Mesendoderm (in vitro differentiated cells): ENCODE results near the gene AHNAK2.

ENCODE experiments used
- DNase-seq: peaks from one replicate; pipeline ENCODE4 v3.0.0; 2013
- H2AK5ac ChIP-seq: 2 replicates; pipeline ENCODE4 v1.6.1; 2013; ENCODE audit warnings: low read length, inconsistent platforms
- H2BK120ac ChIP-seq: 2 replicates; pipeline ENCODE4 v1.6.1; 2013; ENCODE audit warnings: low read depth, mild to moderate bottlenecking, low read length, moderate library complexity, mixed read lengths
- H2BK15ac ChIP-seq: replicated peaks from 2 replicates; pipeline ENCODE4 v1.6.1; 2013; ENCODE audit warnings: low read depth, mild to moderate bottlenecking, moderate library complexity
- H2BK5ac ChIP-seq: 2 replicates; pipeline ENCODE4 v1.6.1; 2013; ENCODE audit warnings: low read length, inconsistent platforms
- H3K18ac ChIP-seq: 2 replicates; pipeline ENCODE4 v1.6.1; 2013; ENCODE audit warnings: mild to moderate bottlenecking, low read length, mixed read lengths
- H3K23ac ChIP-seq: one replicate; pipeline ENCODE4 v1.6.1; 2013; ENCODE audit warnings: low read length
- H3K27ac ChIP-seq: 2 replicates; pipeline ENCODE4 v1.5.1; 2013; ENCODE audit warnings: low read depth, mild to moderate bottlenecking, inconsistent platforms, low read length, moderate library complexity
- H3K27me3 ChIP-seq: 2 replicates; pipeline ENCODE4 v1.6.1; 2013; ENCODE audit warnings: low read length, control low read depth, mild to moderate bottlenecking, inconsistent platforms; ENCODE audit not compliant: insufficient read depth, poor library complexity
- H3K36me3 ChIP-seq: 2 replicates; pipeline ENCODE4 v1.6.1; 2013; ENCODE audit warnings: low read length, inconsistent platforms; ENCODE audit not compliant: control insufficient read depth, insufficient read depth
- H3K4ac ChIP-seq: one replicate; pipeline ENCODE4 v1.6.1; 2013; ENCODE audit warnings: low read depth, mild to moderate bottlenecking, low read length, moderate library complexity
- H3K4me1 ChIP-seq: 2 replicates; pipeline ENCODE4 v1.6.1; 2013; ENCODE audit warnings: low read depth, low read length, inconsistent platforms; ENCODE audit not compliant: control insufficient read depth
- H3K4me2 ChIP-seq: 2 replicates; pipeline ENCODE4 v1.6.1; 2013; ENCODE audit warnings: low read length
- H3K4me3 ChIP-seq: 2 replicates; pipeline ENCODE4 v1.5.1; 2013; ENCODE audit warnings: mild to moderate bottlenecking, low read length
- H3K56ac ChIP-seq: one replicate; pipeline ENCODE4 v1.6.1; 2013; ENCODE audit warnings: low read length
- H3K79me1 ChIP-seq: 2 replicates; pipeline ENCODE4 v1.6.1; 2013; ENCODE audit warnings: low read length, inconsistent platforms
- H3K79me2 ChIP-seq: 2 replicates; pipeline ENCODE4 v1.6.1; 2013; ENCODE audit warnings: mild to moderate bottlenecking, low read length; ENCODE audit not compliant: control insufficient read depth, insufficient read depth
- H3K9ac ChIP-seq: 2 replicates; pipeline ENCODE4 v1.6.1; 2013; ENCODE audit warnings: low read length, inconsistent platforms
- H4K5ac ChIP-seq: one replicate; pipeline ENCODE4 v1.6.1; 2013; ENCODE audit warnings: low read length
- H4K8ac ChIP-seq: one replicate; pipeline ENCODE4 v1.6.1; 2013; ENCODE audit warnings: low read depth, mild to moderate bottlenecking, control low read depth, low read length, moderate library complexity
- WGBS: extraction: QIAGEN DNeasy Blood & Tissue Kit; methylation state at CpG from one replicate; pipeline ENCODE4 v1.1.7; 2013; ENCODE audit warnings: low lambda C conversion rate, missing lambda C conversion rate; ENCODE audit not compliant: insufficient coverage; ENCODE audit errors: extremely low coverage; 5-methylcytosine and 5-hydroxymethylcytosine counted together

Gene AHNAK2

DNA sequence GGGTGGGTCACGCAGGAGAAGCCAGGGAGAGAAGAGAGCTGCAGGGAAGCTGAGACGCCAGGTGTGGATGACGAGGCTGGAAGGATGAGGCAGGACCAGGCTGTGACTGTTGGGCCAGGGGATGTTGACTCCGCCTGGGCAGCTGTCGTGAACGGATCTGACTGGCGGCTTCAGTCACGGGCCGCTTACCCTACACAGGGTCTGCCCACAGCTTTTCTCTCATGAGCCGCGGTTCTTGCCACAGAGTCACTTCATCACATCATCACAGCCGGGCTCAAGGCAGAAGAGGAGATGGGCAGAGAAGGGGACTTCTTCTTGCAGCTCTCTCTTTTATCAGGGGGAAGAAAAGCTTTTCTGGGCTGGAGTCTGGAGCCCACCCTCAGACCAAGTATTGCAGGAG is 15.1 kb upstream of the AHNAK2 start:
- no peaks in the 10 kb centered on the region for H3K79me2 ChIP-seq
- H3K4ac ChIP-seq, result no peak overlapping the region
- no peak overlapping the region for H2AK5ac ChIP-seq
- no peak overlapping the region for H3K4me2 ChIP-seq
- H3K18ac ChIP-seq, result no peak overlapping the region
- no peak overlapping the region for H2BK120ac ChIP-seq
- H3K9ac ChIP-seq, result no peak overlapping the region
- no CpG with 5 or more reads among the region's 12 CpGs for WGBS
- H4K5ac ChIP-seq, result no peak overlapping the region
- no peak overlapping the region for H2BK15ac ChIP-seq
- H3K27me3 ChIP-seq, result no peaks in the 10 kb centered on the region
- H3K4me1 ChIP-seq, result no peaks in the 10 kb centered on the region
- no peak overlapping the region for H4K8ac ChIP-seq
- H3K4me3 ChIP-seq, result no peak overlapping the region
- no peak overlapping the region for H3K56ac ChIP-seq
- H3K36me3 ChIP-seq, result no peaks in the 10 kb centered on the region
- H3K27ac ChIP-seq, result no peak overlapping the region
- no peak overlapping the region for H3K23ac ChIP-seq
- no peak overlapping the region for H2BK5ac ChIP-seq
- no peak for DNase-seq
- no peaks in the 10 kb centered on the region for H3K79me1 ChIP-seq

DNA sequence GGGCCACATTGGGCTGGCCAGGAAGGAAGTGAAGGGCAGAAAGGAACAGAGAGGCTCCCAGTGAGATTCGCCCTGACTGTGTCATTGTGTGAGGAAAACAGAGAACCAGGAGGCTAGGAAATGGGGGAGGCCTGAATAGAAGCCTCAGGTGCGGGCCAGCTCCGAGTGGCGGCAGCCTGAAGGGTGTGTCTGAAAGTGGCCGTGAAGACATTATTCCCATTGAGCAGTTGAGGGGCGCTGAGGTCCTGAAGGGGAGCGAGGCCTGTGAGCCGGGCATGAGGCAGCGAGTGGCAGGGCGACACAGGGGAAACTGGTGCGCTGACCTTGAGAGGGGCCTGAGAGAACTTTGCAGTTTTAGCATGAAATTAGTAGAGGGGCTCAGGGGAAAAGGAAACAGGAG is 14.3 kb upstream of the AHNAK2 start:
- no peak overlapping the region for H3K18ac ChIP-seq
- no peak overlapping the region for H2BK120ac ChIP-seq
- no CpG with 5 or more reads among the region's 11 CpGs for WGBS
- no peak overlapping the region for H4K8ac ChIP-seq
- no peak overlapping the region for H4K5ac ChIP-seq
- no peak overlapping the region for H3K4me3 ChIP-seq
- no peak overlapping the region for H3K4ac ChIP-seq
- H3K79me2 ChIP-seq, result no peaks in the 10 kb centered on the region
- H3K4me2 ChIP-seq, result no peak overlapping the region
- no peak overlapping the region for H3K23ac ChIP-seq
- no peak overlapping the region for H2BK15ac ChIP-seq
- no peaks in the 10 kb centered on the region for H3K27me3 ChIP-seq
- H3K79me1 ChIP-seq, result no peaks in the 10 kb centered on the region
- DNase-seq, result no peak
- H3K9ac ChIP-seq, result no peak overlapping the region
- H3K36me3 ChIP-seq, result no peaks in the 10 kb centered on the region
- H2AK5ac ChIP-seq, result no peak overlapping the region
- H2BK5ac ChIP-seq, result no peak overlapping the region
- no peak overlapping the region for H3K27ac ChIP-seq
- H3K56ac ChIP-seq, result no peak overlapping the region
- no peaks in the 10 kb centered on the region for H3K4me1 ChIP-seq

DNA sequence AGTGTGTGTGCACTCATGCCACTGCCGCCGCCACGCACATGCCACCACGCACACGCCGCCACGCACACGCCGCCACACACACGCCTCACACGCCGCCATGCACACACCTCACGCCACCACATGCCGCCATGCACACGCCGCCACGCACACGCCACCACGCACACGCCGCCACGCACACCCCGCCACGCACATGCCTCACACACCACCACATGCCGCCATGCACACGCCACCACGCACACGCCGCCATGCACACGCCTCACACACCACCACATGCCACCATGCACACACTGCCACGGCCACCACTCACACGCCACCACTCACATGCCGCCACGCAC is 13.7 kb upstream of the AHNAK2 start:
- Histone ChIP-seq H4K8ac (no peak overlapping the region), H3K9ac (no peak overlapping the region), H4K5ac (no peak overlapping the region), H3K4me1 (no peaks in the 10 kb centered on the region), H3K23ac (no peak overlapping the region), H3K79me1 (no peaks in the 10 kb centered on the region), H3K4ac (no peak overlapping the region), H3K18ac (no peak overlapping the region), H3K4me2 (no peak overlapping the region), H3K56ac (no peak overlapping the region), H2BK15ac (no peak overlapping the region), H3K4me3 (no peak overlapping the region), H3K79me2 (no peaks in the 10 kb centered on the region), H2AK5ac (no peak overlapping the region), H2BK120ac (no peak overlapping the region), H3K27me3 (no peaks in the 10 kb centered on the region), H2BK5ac (no peak overlapping the region), H3K27ac (no peak overlapping the region), H3K36me3 (no peaks in the 10 kb centered on the region)
- no peak for DNase-seq
- WGBS, result no CpG with 5 or more reads among the region's 34 CpGs

DNA sequence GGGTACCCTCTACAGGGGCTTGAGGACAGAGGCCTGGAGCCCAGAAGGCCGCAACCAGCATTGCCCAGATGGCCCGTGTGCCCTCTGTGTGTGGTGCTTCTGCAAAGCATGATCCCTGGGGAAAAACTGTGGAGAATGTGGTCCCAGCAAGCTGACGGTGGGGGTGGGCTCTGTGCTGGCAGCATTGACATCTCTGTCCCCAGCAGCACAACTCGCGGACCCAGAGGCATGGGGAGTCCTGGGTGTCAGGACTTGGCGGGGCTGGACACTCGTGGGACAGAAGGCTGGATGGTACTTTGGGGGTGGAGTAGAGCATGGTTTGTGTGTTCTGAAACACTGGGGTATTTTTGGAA is 11.8 kb upstream of the AHNAK2 start:
- no CpG with 5 or more reads among the region's 7 CpGs for WGBS
- H3K79me2 ChIP-seq, result no peaks in the 10 kb centered on the region
- no peak overlapping the region for H3K4ac ChIP-seq
- no peaks in the 10 kb centered on the region for H3K79me1 ChIP-seq
- H4K8ac ChIP-seq, result no peak overlapping the region
- H3K27me3 ChIP-seq, result no peaks in the 10 kb centered on the region
- no peak overlapping the region for H3K9ac ChIP-seq
- no peak overlapping the region for H3K4me2 ChIP-seq
- no peak overlapping the region for H3K4me3 ChIP-seq
- no peak overlapping the region for H2BK120ac ChIP-seq
- no peak for DNase-seq
- no peak overlapping the region for H2BK5ac ChIP-seq
- H3K4me1 ChIP-seq, result no peaks in the 10 kb centered on the region
- no peak overlapping the region for H3K18ac ChIP-seq
- no peak overlapping the region for H2AK5ac ChIP-seq
- H3K23ac ChIP-seq, result no peak overlapping the region
- no peak overlapping the region for H3K27ac ChIP-seq
- no peak overlapping the region for H3K56ac ChIP-seq
- H3K36me3 ChIP-seq, result no peaks in the 10 kb centered on the region
- no peak overlapping the region for H2BK15ac ChIP-seq
- H4K5ac ChIP-seq, result no peak overlapping the region

DNA sequence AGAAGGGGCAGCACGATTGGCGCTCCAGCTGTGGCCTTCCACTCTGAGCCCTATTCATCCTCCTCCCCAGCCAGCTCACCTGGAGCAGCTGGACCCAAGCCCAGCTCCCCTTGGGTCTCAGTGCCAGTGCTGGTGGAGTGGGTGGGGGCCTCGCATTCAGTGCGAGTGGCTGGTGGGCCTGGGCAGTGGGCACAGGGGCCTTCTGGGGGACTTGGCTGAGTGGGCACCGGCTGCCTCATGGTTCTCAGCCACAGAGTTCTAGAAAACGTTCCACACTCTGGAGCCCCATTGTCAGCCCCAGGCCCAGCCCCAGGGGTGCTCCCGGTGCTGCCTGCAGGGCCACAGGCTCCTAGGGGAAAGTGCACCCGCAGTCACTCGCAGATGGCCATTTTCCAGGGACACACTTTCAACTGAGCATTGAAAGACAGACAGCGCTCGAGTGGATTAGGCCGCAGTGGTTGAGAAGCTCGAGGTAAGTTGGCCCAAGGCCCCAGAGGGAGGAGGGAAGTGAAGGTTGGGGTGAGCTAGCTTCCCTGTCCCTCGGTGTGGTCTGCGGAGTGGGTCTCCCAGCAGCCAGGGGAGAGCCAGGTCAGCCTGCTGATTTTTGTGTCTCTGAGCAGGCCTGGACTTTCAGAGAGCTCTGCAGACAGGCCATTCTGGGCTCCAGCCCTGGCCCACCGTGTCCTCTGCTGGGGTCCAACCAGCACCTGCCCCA is 11.2 kb upstream of the AHNAK2 start:
- H3K56ac ChIP-seq, result no peak overlapping the region
- no peak overlapping the region for H3K9ac ChIP-seq
- H4K5ac ChIP-seq, result no peak overlapping the region
- no peak overlapping the region for H2BK15ac ChIP-seq
- H2AK5ac ChIP-seq, result no peak overlapping the region
- H3K4me3 ChIP-seq, result no peak overlapping the region
- H3K18ac ChIP-seq, result no peak overlapping the region
- H3K4ac ChIP-seq, result no peak overlapping the region
- H3K4me2 ChIP-seq, result no peak overlapping the region
- no peaks in the 10 kb centered on the region for H3K27me3 ChIP-seq
- no peaks in the 10 kb centered on the region for H3K79me1 ChIP-seq
- H3K27ac ChIP-seq, result no peak overlapping the region
- H4K8ac ChIP-seq, result no peak overlapping the region
- no peaks in the 10 kb centered on the region for H3K79me2 ChIP-seq
- H3K4me1 ChIP-seq, result no peaks in the 10 kb centered on the region
- H3K36me3 ChIP-seq, result no peaks in the 10 kb centered on the region
- DNase-seq, result no peak
- no peak overlapping the region for H3K23ac ChIP-seq
- H2BK120ac ChIP-seq, result no peak overlapping the region
- no CpG with 5 or more reads among the region's 16 CpGs for WGBS
- no peak overlapping the region for H2BK5ac ChIP-seq

DNA sequence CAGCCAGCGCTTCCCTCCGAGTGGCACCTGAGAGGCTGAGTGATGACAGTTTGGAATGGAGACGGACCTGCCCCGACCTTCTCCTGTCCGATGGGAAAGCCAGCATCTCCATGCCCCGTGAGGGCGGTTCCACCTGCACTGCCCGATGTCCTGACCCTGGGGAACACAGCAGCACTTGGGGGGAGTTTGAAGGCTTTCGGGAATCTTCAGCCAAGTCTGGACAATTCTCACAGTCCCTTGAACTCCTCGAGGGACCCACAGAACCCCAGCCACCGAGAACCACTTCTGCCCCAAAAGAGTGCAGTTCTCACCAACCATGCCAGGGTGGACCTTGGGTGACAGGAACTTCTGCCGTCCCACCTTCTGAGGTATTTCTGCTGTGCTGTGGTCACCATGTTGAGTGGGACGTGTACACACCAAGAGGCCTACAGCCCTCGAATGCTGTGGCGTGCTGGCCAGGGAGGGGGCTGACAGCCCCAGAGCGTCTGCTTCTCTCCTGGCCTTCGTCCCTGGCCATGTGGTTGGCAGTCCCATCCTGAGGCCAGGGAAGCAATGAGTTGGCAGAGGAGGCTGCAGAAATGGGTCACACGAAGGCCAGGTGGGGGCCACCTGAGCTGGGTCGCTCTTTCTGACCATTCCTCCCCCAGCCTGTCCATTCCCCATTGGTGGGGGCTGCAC is 8.5 kb upstream of the AHNAK2 start:
- Histone ChIP-seq H2BK120ac (no peak overlapping the region), H3K79me2 (no peaks in the 10 kb centered on the region), H2AK5ac (no peak overlapping the region), H3K79me1 (no peaks in the 10 kb centered on the region), H3K4me1 (no peaks in the 10 kb centered on the region), H2BK15ac (no peak overlapping the region), H3K56ac (no peak overlapping the region), H4K8ac (no peak overlapping the region), H4K5ac (no peak overlapping the region), H2BK5ac (no peak overlapping the region), H3K18ac (no peak overlapping the region), H3K36me3 (no peaks in the 10 kb centered on the region), H3K4me2 (no peak overlapping the region), H3K23ac (peak overlapping the region; percentile 74), H3K4me3 (no peak overlapping the region), H3K27ac (no peak overlapping the region), H3K27me3 (no peaks in the 10 kb centered on the region), H3K9ac (no peak overlapping the region), H3K4ac (no peak overlapping the region)
- DNase-seq, result no peak
- no CpG with 5 or more reads among the region's 19 CpGs for WGBS
